Adrenal gland (tissue), 12 donors: Measurements from ENCODE around the gene CCDC158. TPM values are rescaled to one million over a fixed set of nuclear protein-coding genes. Genes with fewer than 3 reads are reported as not detected.

ENCODE experiments used
- DNase-seq, 7 donors: peaks; one replicate each; pipeline ENCODE4 v3.0.0-alpha.2; 2019 to 2020
- H3K27ac ChIP-seq, 5 donors: fragments of 200-600 bp; sonication (generic) in 4 of 5; 1 replicate in 3 of 5; 2 replicates in 2 of 5; pipeline versions ENCODE4 v1.5.1 to v1.8.0; 2016 to 2020; ENCODE audit warnings: mild to moderate bottlenecking in 1 of 5
- H3K27me3 ChIP-seq: fragments of 200-600 bp; 2 replicates; pipeline ENCODE4 v1.8.0; 2021
- H3K36me3 ChIP-seq, 2 donors: fragments of 200-600 bp; replicated peaks in 1 of 2; 1 replicate in 1 of 2; 2 replicates in 1 of 2; pipeline versions ENCODE4 v1.5.1 to v1.8.0; 2018 to 2022
- H3K4me1 ChIP-seq, 2 donors: fragments of 200-600 bp; replicated peaks in 1 of 2; 1 replicate in 1 of 2; 2 replicates in 1 of 2; pipeline versions ENCODE4 v1.5.1 to v1.8.0; 2018 to 2021
- H3K4me3 ChIP-seq, 4 donors: fragments of 200-600 bp; sonication (generic) in 3 of 4; one replicate each; pipeline ENCODE4 v1.5.1; 2016 to 2018
- H3K9me3 ChIP-seq, 3 donors: fragments of 200-600 bp; sonication (generic) in 1 of 3; replicated peaks in 1 of 3; 1 replicate in 2 of 3; 2 replicates in 1 of 3; pipeline versions ENCODE4 v1.5.1 to v1.8.0; 2016 to 2021
- CTCF ChIP-seq, 6 experiments: fragments of 450-650 bp in 4 of 6; fragments of 200-600 bp in 2 of 6; sonication (generic) in 1 of 6; IDR thresholded peaks; 1 replicate in 5 of 6; 2 replicates in 1 of 6; pipeline versions ENCODE4 v1.5.1 to v1.8.0; 2016 to 2021; ENCODE audit warnings: antibody characterized with exemption in 6 of 6, mild to moderate bottlenecking in 2 of 6, moderate library complexity in 1 of 6
- POLR2A ChIP-seq, 2 donors: fragments of 450-650 bp; IDR thresholded peaks; one replicate each; pipeline ENCODE4 v1.6.1; 2017; ENCODE audit warnings: antibody characterized with exemption in 2 of 2, mild to moderate bottlenecking in 2 of 2, moderate library complexity in 1 of 2
- WGBS, 4 donors: extraction: QIAGEN DNeasy Blood & Tissue Kit in 2 of 4; methylation state at CpG; one replicate each; pipeline versions ENCODE4 v1.1.5 to v1.1.7; 2013 to 2017; 5-methylcytosine and 5-hydroxymethylcytosine counted together
- intact Hi-C, 2 donors: fragments of 100-400 bp; cut with DNase I; formaldehyde crosslinking; loops; one replicate each; pipeline versions ENCODE4 v1.14.1 to v1.15.0; 2022 to 2023
- polyA plus RNA-seq, 3 donors: library from polyadenylated mRNA; stranded (reverse); fragments of 200-250 nt in 2 of 3; fragments of 350-450 nt in 1 of 3; fragmentation: Illumina TruSeq in 1 of 3; extraction: RNeasy Lipid Tissue Mini Kit (QIAGEN cat#74804) in 1 of 3; gene quantifications; one replicate each; pipeline ENCODE4 v1.2.3, GENCODE V29; 2013 to 2014
- total RNA-seq, 9 donors: library from RNA; depleted of rRNA in 4 of 9; stranded (reverse); fragments of >200 nt in 4 of 9; fragments of 120-200 nt in 1 of 9; fragmentation: NEBNext Ultra II Directional in 1 of 9; extraction: Animal tissue kit (Norgen Biotek cat#: 25700) in 1 of 9; gene quantifications; one replicate each; pipeline versions ENCODE4 v1.1.0 to v1.2.4, GENCODE V29; 2013 to 2023
- donor health status: healthy with polysubstance abuse.
- donor health status: Bipolar disorder and iron deficiency.
- donor health status: DM: yes; HTN: yes; CAD: no.
- donor health status: DM: no; HTN: no; CAD: no.
- donor health status: DM: no; HTN: no; CAD: no.
- donor health status: DM: yes; HTN: yes; CAD: no.

Gene CCDC158
- total and polyA plus RNA-seq, 12 donors = 0.07 to 0.35 (median 0.13) TPM; not detected in 3

GRCh38 chr4:76357981-76358380 lies 63.0 kb downstream of the CCDC158 start:
- intact Hi-C loops = no loop called here
- Histone ChIP-seq H3K27ac (no peak overlapping the region), H3K36me3 (no peaks in the 10 kb centered on the region), H3K27me3 (no peaks in the 10 kb centered on the region), H3K4me3 (no peak overlapping the region), H3K9me3 (peaks cover 0 to 5% (median 0%) of the 10 kb centered on the region in 3 donors), H3K4me1 (no peaks in the 10 kb centered on the region)
- DNase-seq = no peak
- TF ChIP-seq CTCF (IDR thresholded peaks at IDR 0.05) (no peak), POLR2A (IDR thresholded peaks at IDR 0.05) (no peak)
- 64 to 81% (median 69%) methylated on average over 2 of the region's 2 CpGs for WGBS, 4 donors

DNA sequence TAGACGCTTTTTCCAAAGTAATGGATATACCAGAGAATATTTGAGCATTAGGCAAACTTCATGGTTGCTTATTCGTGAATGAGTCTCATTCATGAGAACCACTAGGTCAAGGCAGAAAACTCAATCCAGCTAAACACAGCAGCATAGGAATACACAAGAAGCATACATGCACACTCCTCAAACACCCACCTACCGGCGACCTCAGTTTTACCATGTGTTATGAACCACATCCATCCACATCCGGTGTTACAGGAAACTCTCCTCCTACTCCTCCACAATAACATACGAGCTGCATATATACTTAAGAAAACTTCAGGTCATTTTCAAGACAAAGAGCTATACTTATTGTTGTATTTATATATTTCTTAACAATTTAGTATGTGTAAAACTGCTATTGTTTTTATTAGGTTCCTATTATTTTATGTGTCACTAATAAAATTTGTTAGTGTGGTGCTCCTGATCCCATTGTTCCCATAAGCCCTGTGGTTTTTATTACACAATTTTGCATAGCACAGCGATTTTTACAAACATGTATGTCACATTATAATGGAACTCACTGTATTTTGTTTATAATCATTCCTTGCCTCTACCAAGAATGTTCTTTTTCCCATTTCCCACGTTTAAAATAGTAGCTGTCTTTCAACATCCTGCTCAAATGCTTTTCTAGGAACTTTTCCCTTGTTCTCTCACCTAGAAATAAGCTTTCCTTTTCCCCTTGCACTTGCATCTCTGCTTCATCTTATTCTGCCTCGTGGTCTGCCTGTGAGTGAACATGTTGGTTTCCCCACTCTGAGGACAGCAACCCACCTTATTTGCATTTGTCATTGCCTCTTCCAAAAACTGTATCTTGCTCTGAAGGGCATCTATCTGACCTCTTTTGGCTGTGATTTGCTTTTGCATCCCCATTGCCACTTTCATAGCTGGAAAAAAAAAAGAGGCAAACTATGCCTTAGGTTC lies 66.1 kb downstream of the CCDC158 start:
- WGBS, 4 donors = 66 to 70% (median 68%) methylated on average over 9 of the region's 9 CpGs
- H3K36me3 ChIP-seq = no peaks in the 10 kb centered on the region
- H3K27ac ChIP-seq = no peak overlapping the region
- no peak overlapping the region for H3K4me3 ChIP-seq
- no peaks in the 10 kb centered on the region for H3K27me3 ChIP-seq
- no peaks in the 10 kb centered on the region for H3K4me1 ChIP-seq
- DNase-seq = no peak
- peaks cover 0 to under 1% (median 0%) of the 10 kb centered on the region in 3 donors for H3K9me3 ChIP-seq
- intact Hi-C loops = no loop called here
- TF ChIP-seq POLR2A (IDR thresholded peaks at IDR 0.05) = no peak
- no peak for TF ChIP-seq CTCF (IDR thresholded peaks at IDR 0.05)

GRCh38 chr4:76342803-76343202 lies 78.1 kb downstream of the CCDC158 start:
- H3K27ac ChIP-seq = no peak overlapping the region
- TF ChIP-seq POLR2A (IDR thresholded peaks at IDR 0.05) = no peak
- TF ChIP-seq CTCF (IDR thresholded peaks at IDR 0.05) = no peak
- DNase-seq = no peak
- H3K4me1 ChIP-seq = peaks cover 0 to 10% of the 10 kb centered on the region in 2 donors
- H3K27me3 ChIP-seq = no peaks in the 10 kb centered on the region
- no peaks in the 10 kb centered on the region for H3K36me3 ChIP-seq
- no peaks in the 10 kb centered on the region for H3K9me3 ChIP-seq
- no peak overlapping the region for H3K4me3 ChIP-seq
- intact Hi-C loops = no loop called here
- 72 to 89% (median 83%) methylated on average over 2 of the region's 2 CpGs for WGBS, 4 donors

DNA sequence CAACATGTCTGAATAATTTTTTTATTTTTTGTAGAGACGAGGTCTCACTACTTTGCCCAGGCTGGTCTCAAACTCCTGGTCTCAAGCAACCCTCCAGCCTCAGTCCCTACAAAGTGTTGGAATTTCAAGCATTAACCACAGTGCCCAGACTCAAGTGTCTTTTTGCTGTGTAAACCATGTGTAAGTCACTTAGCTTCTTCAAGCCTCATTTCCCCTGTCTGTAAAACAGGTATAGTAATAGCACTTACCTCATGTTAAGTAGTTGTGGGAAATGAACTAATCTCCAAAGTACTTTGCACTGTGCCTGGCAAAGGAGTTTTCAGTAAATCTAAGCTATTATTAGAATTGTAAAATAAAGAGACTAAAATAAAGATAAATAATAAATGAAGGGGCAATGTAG lies 78.8 kb downstream of the CCDC158 start:
- DNase-seq = no peak
- 83 to 100% (median 94%) methylated on average over 1 of the region's 1 CpG for WGBS, 4 donors
- Histone ChIP-seq H3K4me1 (peaks cover 0 to 10% of the 10 kb centered on the region in 2 donors), H3K27me3 (no peaks in the 10 kb centered on the region), H3K4me3 (no peak overlapping the region), H3K9me3 (no peaks in the 10 kb centered on the region), H3K27ac (no peak overlapping the region), H3K36me3 (no peaks in the 10 kb centered on the region)
- intact Hi-C loops = no loop called here
- TF ChIP-seq POLR2A (IDR thresholded peaks at IDR 0.05) (no peak), CTCF (IDR thresholded peaks at IDR 0.05) (no peak)
